ENCODE measurements around the gene NCKAP5.

Gene NCKAP5

GRCh38 chr2:132991471-132992045 is 576.7 kb downstream of the NCKAP5 start:
- no peak for DNase-seq (ENCODE audit: low spot score)

- no peak for DNase-seq (ENCODE audit: low spot score)
Measured at GRCh38 chr2:132984731-132985130, 583.5 kb downstream of the NCKAP5 start.

- DNase-seq (ENCODE audit: low spot score): no peak
Measured at GRCh38 chr2:132980304-132980703, 588.0 kb downstream of the NCKAP5 start.

GRCh38 chr2:132979339-132980093 is 588.7 kb downstream of the NCKAP5 start:
- DNase-seq (ENCODE audit: low spot score): no peak

GRCh38 chr2:132978840-132979239 is 589.4 kb downstream of the NCKAP5 start:
- no peak for DNase-seq (ENCODE audit: low spot score)

DNA sequence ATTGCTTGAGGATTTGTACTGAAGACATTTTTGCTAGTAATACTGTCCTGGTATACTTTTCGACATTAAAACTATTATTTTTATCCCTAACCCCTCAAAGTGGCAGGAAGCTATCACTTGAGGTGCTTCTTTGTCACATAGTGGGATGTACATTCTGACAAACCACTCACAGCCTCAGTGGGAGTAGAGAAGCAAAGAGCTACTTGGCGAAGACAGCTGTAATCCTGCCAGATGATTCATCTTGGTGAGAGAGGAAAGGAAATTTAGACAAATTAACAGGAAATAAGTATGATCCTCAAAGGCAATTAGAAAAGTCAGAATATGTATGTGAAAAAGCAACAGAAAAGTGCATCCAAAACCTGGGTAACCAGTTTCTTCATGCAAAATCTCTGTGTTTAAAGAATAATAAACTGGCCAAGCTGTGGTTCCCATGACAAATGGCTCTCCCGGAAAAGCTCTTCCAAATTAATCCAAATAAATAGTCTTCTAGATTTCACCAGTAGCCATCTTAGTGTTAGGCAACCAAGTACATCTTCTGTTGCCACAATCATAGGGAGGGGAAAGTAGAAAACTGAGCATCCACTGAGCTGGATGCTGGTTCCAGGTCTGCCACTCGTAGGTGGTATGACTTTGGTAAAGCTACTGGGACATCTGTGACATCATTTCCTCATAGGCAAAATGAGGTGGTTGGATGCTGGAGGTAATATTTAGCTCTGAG is 590.3 kb downstream of the NCKAP5 start:
- DNase-seq (ENCODE audit: low spot score): peak; percentile 22

DNA sequence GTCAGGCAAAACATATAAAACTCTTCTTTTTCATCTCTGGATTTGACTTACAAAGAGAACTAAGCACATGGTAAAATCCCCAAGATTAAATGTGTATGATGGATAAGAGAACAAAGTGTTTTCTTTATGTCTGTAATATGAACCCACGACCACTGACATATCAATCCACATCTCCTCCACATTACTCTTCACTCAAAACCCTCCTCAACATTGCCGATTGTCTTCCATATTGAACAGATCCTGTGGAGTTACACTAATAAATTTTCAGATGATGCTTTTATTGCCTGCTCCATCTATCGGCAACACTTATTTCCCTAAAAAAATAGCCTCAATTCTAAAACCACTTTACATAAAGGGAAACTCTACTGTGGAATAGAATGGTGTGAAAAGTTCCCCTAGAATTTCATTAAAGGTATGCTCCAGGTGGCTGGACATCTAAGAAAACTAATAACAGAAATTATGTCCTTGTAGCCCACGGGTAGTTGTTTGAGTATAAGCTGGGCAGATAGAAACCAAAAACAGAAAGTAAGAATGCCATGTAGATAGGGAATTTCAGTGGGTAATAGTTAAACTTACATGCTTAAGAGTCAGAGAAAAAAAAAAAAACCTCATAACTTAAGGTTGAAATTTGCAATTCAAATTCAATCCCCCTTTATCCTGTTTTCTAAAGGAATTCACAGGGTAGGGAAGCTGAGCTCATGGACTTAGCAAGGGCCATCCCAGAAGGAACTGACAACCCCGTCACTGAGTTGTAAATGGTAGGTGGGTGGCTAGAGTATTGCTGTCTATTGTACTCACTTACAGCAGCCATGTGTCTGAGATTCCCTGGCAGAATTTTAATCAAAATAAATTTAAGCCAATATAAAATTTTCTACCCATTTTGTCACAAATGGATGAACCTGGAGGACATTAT is 592.8 kb downstream of the NCKAP5 start:
- no peak for DNase-seq (ENCODE audit: low spot score)

- no peak for DNase-seq (ENCODE audit: low spot score)
Measured at GRCh38 chr2:132974467-132975095, 593.7 kb downstream of the NCKAP5 start.

GRCh38 chr2:132971310-132972061 is 596.8 kb downstream of the NCKAP5 start:
- no peak for DNase-seq (ENCODE audit: low spot score)

DNA sequence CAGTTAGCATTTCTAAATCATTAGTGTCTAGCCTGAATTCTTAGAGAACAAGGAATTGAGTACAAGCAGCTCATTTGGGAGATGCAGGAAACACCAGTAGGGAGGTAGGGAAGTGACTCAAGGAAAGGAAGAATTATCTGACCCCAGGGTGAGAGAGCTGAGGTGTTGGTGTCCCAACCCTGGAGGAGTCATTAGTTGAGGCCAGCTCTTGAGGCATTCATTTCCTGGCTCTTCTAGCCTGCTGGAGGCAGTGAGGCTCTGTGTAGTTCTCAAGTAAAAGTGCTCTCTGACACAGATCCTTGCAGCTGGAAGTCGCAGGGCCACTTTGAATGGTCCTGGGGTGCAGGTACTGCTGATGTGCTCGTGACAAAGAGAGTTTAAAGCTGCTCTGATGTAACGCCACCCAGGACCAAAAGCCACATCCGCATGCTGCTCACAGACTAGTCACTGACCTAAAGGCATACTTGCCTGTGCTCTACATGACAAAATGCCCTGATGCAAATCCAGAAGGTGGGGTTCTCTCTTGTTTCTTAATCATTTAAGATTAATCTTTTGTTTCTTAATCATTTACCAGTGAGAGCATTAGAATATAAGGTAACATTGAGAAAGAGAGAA is 598.8 kb downstream of the NCKAP5 start:
- no peak for DNase-seq (ENCODE audit: low spot score)

- no peak for DNase-seq (ENCODE audit: low spot score)
Measured at GRCh38 chr2:132965460-132965859, 602.8 kb downstream of the NCKAP5 start.

DNA sequence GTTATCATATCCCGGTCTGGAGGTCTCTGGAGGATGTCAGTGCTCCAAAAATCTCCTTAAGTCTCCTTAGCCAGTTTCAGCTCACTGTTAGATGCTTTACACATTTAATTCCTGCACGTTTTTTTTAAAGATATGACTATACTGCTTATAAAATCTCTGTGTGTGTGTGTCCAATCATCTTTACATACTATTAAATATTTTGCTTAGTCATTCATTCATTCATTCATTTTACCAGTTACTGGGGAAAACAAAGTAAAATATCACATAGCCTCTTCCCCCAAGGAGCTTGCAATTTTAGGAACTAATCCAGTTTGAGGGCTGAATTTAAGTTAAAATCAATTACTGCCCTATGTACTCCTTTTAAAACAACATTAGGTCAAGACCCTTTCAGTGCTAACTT is 605.1 kb downstream of the NCKAP5 start:
- DNase-seq (ENCODE audit: low spot score): no peak

GRCh38 chr2:132958887-132959286 is 609.4 kb downstream of the NCKAP5 start:
- no peak for DNase-seq (ENCODE audit: low spot score)

DNA sequence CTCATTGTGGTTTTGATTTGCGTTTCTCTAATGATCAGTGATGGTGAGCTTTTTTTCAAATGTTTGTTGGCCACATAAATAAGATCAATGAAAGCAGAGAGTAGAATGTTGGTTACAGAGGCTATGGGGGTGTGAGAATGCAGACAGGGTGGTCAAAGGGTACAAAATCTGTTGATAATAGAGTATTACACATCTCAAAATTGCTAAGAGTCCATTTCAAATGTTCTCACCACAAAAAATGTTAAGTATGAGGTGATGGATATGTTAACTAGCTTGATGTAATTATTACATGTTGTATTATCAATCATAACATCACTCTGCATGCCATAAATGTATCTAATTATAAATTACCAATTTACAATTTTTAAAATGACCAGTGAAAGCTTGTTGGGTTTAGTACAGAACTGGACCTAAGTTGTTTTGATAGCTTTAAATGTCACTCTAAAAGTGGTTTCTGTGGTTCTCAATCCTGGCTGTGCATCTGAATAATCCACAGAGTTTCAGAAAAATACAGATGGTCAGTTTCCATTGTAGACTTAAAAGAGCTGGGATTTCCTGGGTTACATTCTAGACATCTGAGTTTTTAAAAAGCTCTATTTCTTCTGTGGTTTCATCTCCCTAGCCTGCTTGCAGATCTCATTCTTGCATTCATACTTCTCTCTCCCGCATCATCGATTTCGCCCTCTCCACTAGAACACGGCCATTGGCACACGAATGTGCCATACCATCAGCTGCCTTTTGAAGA is 612.2 kb downstream of the NCKAP5 start:
- DNase-seq (ENCODE audit: low spot score): no peak

GRCh38 chr2:132953771-132954170 is 614.5 kb downstream of the NCKAP5 start:
- DNase-seq (ENCODE audit: low spot score): no peak

- no peak for DNase-seq (ENCODE audit: low spot score)
Measured at GRCh38 chr2:132951008-132951714, 617.1 kb downstream of the NCKAP5 start.

- DNase-seq (ENCODE audit: low spot score): no peak
Measured at GRCh38 chr2:132949108-132949507, 619.2 kb downstream of the NCKAP5 start.

GRCh38 chr2:132948211-132948610 is 620.1 kb downstream of the NCKAP5 start:
- no peak for DNase-seq (ENCODE audit: low spot score)

DNA sequence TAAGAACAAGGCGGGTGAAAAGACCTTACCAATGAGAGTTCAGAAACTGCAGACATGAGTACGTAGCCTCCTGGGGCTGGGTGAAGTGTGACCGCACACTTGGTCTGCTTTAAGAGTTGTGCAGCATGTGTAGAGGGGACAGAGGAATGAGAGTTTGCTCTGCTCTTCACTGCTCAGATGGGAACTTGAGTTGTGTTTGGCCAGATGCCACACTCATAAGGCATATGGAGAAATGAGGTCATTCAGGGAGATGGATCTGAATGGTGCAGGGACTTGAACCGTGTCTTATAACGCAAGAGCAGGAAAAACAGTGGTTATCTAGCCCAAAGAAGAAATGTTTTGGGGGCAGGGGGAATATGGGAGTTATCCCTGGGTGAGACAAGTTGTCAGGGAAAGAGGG is 624.4 kb downstream of the NCKAP5 start:
- no peak for DNase-seq (ENCODE audit: low spot score)
